SK-N-SH treated with all-trans-retinoic acid at 6 μM for 48 hours (cell line): ENCODE measurements around the gene MCIDAS.
A peak's percentile ranks its signal among the peaks of the same experiment; 100 is the strongest.

ENCODE experiments used
- ATAC-seq: fragments of 200-7000 bp; cut with Tn5 transposase; 3 replicates; pipeline ENCODE4 v1.9.1; 2020; ENCODE audit warnings: mild to moderate bottlenecking, moderate library complexity
- ARNTL ChIP-seq: fragments of 450-650 bp; formaldehyde crosslinking; IDR thresholded peaks from 2 replicates; pipeline ENCODE4 v1.5.0; 2020; ENCODE audit warnings: low read depth, mild to moderate bottlenecking, moderate library complexity, borderline replicate concordance
- BACH2 ChIP-seq: fragments of 250-450 bp; sonication (Bioruptor Pico); IDR thresholded peaks from 2 replicates; pipeline ENCODE4 v1.9.0; 2021; ENCODE audit warnings: mild to moderate bottlenecking, borderline replicate concordance
- CSDC2 ChIP-seq: fragments of 250-450 bp; sonication (Bioruptor Pico); IDR thresholded peaks from 2 replicates; pipeline ENCODE4 v1.5.0; 2020; ENCODE audit warnings: mild to moderate bottlenecking, moderate library complexity
- ESRRG ChIP-seq: fragments of 250-450 bp; sonication (Bioruptor Pico); IDR thresholded peaks from 2 replicates; pipeline ENCODE4 v1.6.1; 2021; ENCODE audit warnings: mild to moderate bottlenecking
- ISL1 ChIP-seq: fragments of 250-450 bp; sonication (Bioruptor Pico); IDR thresholded peaks from 2 replicates; pipeline ENCODE4 v2.1.2; 2022; ENCODE audit warnings: mild to moderate bottlenecking, moderate library complexity
- OSR1 ChIP-seq: fragments of 250-450 bp; sonication (Bioruptor Pico); IDR thresholded peaks from 2 replicates; pipeline ENCODE4 v1.8.0; 2022; ENCODE audit warnings: moderate library complexity, mild to moderate bottlenecking, inconsistent platforms
- PPARA ChIP-seq: fragments of 250-450 bp; sonication (Bioruptor Pico); IDR thresholded peaks from 2 replicates; pipeline ENCODE4 v1.5.0; 2020; ENCODE audit warnings: mild to moderate bottlenecking, borderline replicate concordance
- RARB ChIP-seq: fragments of 250-450 bp; sonication (Bioruptor Pico); IDR thresholded peaks from 2 replicates; pipeline ENCODE4 v1.8.0; 2021; ENCODE audit warnings: mild to moderate bottlenecking, moderate library complexity
- TCF4 ChIP-seq: fragments of 250-450 bp; sonication (Bioruptor Pico); IDR thresholded peaks from 2 replicates; pipeline ENCODE4 v1.8.0; 2021; ENCODE audit warnings: mild to moderate bottlenecking, moderate library complexity, borderline replicate concordance
- TOX ChIP-seq: fragments of 250-450 bp; sonication (Bioruptor Pico); IDR thresholded peaks from 2 replicates; pipeline ENCODE4 v1.8.0; 2021; ENCODE audit warnings: mild to moderate bottlenecking, moderate library complexity, borderline replicate concordance
- ZC3H10 ChIP-seq: fragments of 250-450 bp; sonication (Bioruptor Pico); IDR thresholded peaks from 2 replicates; pipeline ENCODE4 v1.5.1; 2021; ENCODE audit warnings: mild to moderate bottlenecking, moderate library complexity
- ZFP3 ChIP-seq: fragments of 250-450 bp; sonication (Bioruptor Pico); IDR thresholded peaks from 2 replicates; pipeline ENCODE4 v1.5.0; 2020; ENCODE audit warnings: mild to moderate bottlenecking, moderate library complexity
- ZFP30 ChIP-seq: fragments of 450-650 bp; formaldehyde crosslinking; IDR thresholded peaks from 2 replicates; pipeline ENCODE4 v1.5.0; 2022; ENCODE audit warnings: mild to moderate bottlenecking, moderate library complexity
- ZNF565 ChIP-seq: fragments of 450-650 bp; formaldehyde crosslinking; conservative IDR thresholded peaks from 2 replicates; pipeline ENCODE4 v1.5.0; 2020; ENCODE audit warnings: low read depth, mild to moderate bottlenecking, moderate library complexity
- ZNF70 ChIP-seq: fragments of 450-650 bp; formaldehyde crosslinking; IDR thresholded peaks from 2 replicates; pipeline ENCODE4 v1.5.0; 2020; ENCODE audit warnings: mild to moderate bottlenecking, moderate library complexity
- ZNF8 ChIP-seq: fragments of 450-650 bp; formaldehyde crosslinking; IDR thresholded peaks from 2 replicates; pipeline ENCODE4 v1.5.0; 2020; ENCODE audit warnings: mild to moderate bottlenecking, moderate library complexity
- TF ChIP-seq, protein P1 (sequence below): fragments of 250-450 bp; sonication (Bioruptor Pico); IDR thresholded peaks from 2 replicates; pipeline ENCODE4 v1.8.0; 2021; ENCODE audit warnings: low read depth, mild to moderate bottlenecking, moderate library complexity, borderline replicate concordance
- TF ChIP-seq, protein P2 (sequence below): fragments of 250-450 bp; sonication (Bioruptor Pico); IDR thresholded peaks from 2 replicates; pipeline ENCODE4 v1.5.0; 2020; ENCODE audit warnings: mild to moderate bottlenecking, moderate library complexity
- TF ChIP-seq, protein P3 (sequence below): fragments of 250-450 bp; sonication (Bioruptor Pico); IDR thresholded peaks from 2 replicates; pipeline ENCODE4 v1.5.1; 2020; ENCODE audit warnings: low read depth, mild to moderate bottlenecking, moderate library complexity

Gene MCIDAS

DNA sequence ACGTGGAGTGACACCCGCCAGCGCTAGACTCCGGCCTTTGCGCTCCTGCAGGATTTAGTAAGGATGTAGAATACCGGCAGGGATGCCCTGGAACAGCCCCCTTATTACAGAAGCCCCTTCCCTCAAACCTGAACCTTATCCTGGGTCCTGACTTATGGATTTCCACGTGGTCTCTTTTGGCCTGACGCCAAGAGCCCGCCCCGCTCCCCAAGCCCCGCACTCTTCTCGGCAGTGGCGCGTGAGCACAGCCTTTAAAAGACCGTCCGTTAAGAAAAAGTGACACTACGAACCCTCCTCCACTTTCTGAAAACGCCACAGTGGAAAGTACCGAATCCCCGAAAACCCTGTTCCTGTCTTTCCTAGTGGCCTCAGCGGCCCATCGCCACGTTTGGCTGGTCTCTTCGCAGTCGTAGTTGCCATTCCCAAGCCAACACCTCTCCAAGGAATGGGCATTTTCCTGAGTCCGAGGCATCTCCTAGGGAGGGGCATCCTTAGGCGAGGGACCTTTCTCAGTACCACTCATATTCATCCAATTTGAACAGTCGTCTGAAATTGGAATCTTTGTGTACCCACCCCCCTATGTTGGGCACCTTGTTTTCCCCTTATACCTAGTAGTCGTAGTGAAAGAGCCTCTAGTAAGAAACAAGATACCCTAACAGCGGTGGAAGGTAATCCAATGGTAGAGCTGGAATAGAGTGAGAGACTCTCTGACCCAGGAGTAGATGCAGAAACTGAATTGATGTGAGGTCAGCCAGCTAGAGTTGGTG lies 732 bp upstream of the MCIDAS start:
- ATAC-seq, result no peak

DNA sequence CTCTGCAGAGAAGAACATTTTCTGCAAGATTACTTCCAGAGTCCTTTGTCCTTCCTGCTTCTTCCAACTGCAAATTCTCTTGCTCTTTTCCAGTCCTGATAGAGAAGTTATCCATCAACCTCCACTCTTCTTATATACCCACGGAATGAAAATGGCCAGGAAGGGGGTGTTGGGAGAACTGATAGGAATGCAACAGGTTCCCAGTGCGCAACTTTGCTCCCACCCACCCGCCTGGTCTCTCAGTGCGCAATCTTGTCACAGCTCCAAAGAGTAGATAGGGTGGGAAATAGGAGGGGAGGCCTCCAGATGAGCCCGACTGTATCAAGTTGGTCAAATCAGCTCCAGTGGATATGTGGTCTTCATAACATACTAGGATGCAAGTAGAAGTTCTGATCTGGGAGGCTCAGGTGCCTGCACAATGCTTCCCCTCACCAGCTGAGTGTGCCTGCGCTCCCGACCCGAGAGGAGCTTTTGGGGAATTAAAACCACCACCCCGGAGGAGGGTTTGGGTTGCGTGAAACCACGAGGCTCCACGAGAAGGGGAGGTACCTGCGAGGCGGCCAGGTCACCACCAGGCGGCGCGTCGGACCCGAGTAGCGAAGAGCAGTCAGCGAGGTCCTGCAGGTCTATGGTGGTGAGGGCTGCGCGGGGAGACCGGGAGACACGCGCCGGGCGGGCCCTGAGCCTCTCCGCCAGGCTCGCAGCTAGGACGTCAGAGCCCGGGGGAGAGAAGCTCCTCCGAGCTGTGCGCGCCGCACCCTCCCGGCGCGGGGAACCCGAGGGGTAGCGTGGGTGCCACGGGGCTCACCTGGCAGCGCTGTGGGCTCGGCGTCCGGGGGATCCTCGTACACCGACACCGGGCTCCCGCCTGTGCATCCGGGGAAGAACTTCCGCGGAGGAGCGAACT lies 835 bp downstream of the MCIDAS start:
- peak; percentile 64 for ATAC-seq
- no peak for TF ChIP-seq CSDC2
- no peak for TF ChIP-seq ESRRG (CRISPR knock-in tag)
- TF ChIP-seq OSR1, result no peak
- no peak for TF ChIP-seq ZNF8
- no peak for TF ChIP-seq ZFP30 (CRISPR knock-in tag)
- TF ChIP-seq ISL1 (CRISPR knock-in tag), result no peak
- no peak for TF ChIP-seq ZFP3 (CRISPR knock-in tag)
- TF ChIP-seq TOX (CRISPR knock-in tag), result no peak
- TF ChIP-seq, protein P1, sequence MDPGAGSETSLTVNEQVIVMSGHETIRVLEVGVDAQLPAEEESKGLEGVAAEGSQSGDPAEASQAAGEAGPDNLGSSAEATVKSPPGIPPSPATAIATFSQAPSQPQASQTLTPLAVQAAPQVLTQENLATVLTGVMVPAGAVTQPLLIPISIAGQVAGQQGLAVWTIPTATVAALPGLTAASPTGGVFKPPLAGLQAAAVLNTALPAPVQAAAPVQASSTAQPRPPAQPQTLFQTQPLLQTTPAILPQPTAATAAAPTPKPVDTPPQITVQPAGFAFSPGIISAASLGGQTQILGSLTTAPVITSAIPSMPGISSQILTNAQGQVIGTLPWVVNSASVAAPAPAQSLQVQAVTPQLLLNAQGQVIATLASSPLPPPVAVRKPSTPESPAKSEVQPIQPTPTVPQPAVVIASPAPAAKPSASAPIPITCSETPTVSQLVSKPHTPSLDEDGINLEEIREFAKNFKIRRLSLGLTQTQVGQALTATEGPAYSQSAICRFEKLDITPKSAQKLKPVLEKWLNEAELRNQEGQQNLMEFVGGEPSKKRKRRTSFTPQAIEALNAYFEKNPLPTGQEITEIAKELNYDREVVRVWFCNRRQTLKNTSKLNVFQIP (CRISPR knock-in tag), result no peak
- no peak for TF ChIP-seq BACH2
- TF ChIP-seq, protein P2, sequence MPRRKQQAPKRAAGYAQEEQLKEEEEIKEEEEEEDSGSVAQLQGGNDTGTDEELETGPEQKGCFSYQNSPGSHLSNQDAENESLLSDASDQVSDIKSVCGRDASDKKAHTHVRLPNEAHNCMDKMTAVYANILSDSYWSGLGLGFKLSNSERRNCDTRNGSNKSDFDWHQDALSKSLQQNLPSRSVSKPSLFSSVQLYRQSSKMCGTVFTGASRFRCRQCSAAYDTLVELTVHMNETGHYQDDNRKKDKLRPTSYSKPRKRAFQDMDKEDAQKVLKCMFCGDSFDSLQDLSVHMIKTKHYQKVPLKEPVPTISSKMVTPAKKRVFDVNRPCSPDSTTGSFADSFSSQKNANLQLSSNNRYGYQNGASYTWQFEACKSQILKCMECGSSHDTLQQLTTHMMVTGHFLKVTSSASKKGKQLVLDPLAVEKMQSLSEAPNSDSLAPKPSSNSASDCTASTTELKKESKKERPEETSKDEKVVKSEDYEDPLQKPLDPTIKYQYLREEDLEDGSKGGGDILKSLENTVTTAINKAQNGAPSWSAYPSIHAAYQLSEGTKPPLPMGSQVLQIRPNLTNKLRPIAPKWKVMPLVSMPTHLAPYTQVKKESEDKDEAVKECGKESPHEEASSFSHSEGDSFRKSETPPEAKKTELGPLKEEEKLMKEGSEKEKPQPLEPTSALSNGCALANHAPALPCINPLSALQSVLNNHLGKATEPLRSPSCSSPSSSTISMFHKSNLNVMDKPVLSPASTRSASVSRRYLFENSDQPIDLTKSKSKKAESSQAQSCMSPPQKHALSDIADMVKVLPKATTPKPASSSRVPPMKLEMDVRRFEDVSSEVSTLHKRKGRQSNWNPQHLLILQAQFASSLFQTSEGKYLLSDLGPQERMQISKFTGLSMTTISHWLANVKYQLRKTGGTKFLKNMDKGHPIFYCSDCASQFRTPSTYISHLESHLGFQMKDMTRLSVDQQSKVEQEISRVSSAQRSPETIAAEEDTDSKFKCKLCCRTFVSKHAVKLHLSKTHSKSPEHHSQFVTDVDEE (CRISPR knock-in tag), result no peak
- no peak for TF ChIP-seq ZC3H10 (CRISPR knock-in tag)
- no peak for TF ChIP-seq RARB (CRISPR knock-in tag)
- no peak for TF ChIP-seq TCF4 (CRISPR knock-in tag)
- TF ChIP-seq, protein P3, sequence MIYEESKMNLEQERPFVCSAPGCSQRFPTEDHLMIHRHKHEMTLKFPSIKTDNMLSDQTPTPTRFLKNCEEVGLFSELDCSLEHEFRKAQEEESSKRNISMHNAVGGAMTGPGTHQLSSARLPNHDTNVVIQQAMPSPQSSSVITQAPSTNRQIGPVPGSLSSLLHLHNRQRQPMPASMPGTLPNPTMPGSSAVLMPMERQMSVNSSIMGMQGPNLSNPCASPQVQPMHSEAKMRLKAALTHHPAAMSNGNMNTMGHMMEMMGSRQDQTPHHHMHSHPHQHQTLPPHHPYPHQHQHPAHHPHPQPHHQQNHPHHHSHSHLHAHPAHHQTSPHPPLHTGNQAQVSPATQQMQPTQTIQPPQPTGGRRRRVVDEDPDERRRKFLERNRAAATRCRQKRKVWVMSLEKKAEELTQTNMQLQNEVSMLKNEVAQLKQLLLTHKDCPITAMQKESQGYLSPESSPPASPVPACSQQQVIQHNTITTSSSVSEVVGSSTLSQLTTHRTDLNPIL (CRISPR knock-in tag), result no peak
- no peak for TF ChIP-seq PPARA
- TF ChIP-seq ZNF565 (CRISPR knock-in tag), result no peak

More for the DNA sequence above, 732 bp upstream of the MCIDAS start:
- no peak for TF ChIP-seq ZNF70 (CRISPR knock-in tag)
- TF ChIP-seq ESRRG (CRISPR knock-in tag), result no peak
- TF ChIP-seq, protein P2 (CRISPR knock-in tag), result no peak
- no peak for TF ChIP-seq CSDC2
- TF ChIP-seq TOX (CRISPR knock-in tag), result no peak
- no peak for TF ChIP-seq ARNTL (CRISPR knock-in tag)
- TF ChIP-seq BACH2, result no peak
- TF ChIP-seq, all 23 proteins: peak for 0

DNA sequence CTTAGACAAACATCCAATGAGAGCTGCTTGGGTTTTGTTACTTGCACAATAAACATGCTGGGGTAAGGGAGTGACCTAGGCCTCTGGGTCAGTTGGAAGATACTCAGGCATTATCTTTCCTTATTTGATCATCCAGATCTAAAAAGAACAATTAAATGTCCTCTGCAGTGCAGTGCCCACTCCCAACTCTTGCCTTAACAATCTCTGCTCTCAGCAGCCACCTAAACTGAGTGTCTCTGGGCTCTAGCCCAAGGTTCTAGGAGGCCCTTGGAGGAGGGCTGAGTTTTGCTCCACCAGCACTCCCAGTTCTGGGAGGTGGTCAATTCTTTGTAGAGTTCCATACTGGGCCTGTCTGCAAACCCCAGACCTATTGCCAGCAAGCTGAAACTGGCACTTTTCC lies 1.8 kb downstream of the MCIDAS start:
- no peak for ATAC-seq
- TF ChIP-seq ISL1 (CRISPR knock-in tag) (no peak), OSR1 (no peak), TCF4 (CRISPR knock-in tag) (no peak), ZC3H10 (CRISPR knock-in tag) (no peak), ZNF8 (no peak), BACH2 (no peak), CSDC2 (no peak), ESRRG (CRISPR knock-in tag) (no peak)
- TF ChIP-seq, protein P1 (CRISPR knock-in tag), result no peak
